ENCODE data around the gene PRKAR1B.

DNA sequence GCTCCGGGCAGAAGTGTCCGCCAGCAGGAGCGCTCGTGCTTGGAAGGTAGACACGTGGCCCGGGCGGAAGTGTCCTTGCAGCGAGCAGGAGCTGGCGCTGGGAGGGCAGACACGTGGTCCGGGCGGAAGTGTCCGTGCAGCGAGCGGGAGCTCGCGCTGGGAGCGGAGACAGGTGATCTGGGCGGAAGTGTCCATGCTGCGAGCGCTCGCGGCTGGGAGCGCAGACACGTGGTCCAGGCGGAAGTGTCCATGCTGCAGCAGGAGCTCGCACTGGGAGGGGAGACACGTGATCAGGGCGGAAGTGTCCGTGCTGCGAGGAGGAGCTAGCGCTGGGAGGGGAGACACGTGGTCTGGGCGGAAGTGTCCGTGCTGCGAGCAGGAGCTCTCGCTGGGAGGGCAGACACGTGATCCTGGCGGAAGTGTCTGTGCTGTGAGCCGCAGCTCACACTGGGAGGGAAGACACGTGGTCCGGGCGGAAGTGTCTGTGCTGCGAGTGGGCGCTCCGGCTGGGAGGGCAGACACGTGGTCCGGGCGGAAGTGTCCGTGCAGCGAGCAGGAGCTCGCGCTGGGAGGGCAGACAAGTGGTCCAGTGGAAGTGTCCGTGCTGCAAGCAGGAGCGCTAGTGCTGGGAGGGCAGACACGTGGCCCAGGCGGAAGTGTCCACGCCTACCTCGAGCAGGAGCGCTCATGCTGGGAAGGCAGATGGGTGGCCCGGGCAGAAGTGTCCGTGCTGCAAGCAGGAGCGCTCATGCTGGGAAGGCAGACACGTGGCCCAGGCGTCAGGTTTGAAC, 41.1 kb upstream of the PRKAR1B start:
- TF ChIP-seq CTCF (IDR thresholded peaks at IDR 0.05) (no peak), POLR2A (IDR thresholded peaks at IDR 0.05) (no peak)

Measured in thyroid gland (tissue), 4 donors.